ENCODE measurements around the gene EDARADD. TPM values are rescaled to one million over a fixed set of nuclear protein-coding genes. Genes with fewer than 3 reads are reported as not detected.
A peak's percentile ranks its signal among the peaks of the same experiment; 100 is the strongest.

The EDARADD gene
- 1 to 10 TPM in 5 of 10 donors, under 1 TPM in 5; 0.57 to 2.5 (median 1.3) TPM for total RNA-seq
- polyA plus RNA-seq = under 1 TPM; 0.14 to 0.44 TPM
- long read RNA-seq, donor 1, partial matches to known transcripts = 0 of 1 reads
- long read RNA-seq, donor 1, other reads (novel, unspliced or antisense) = 1 of 1 reads
- long read RNA-seq, donor 2, partial matches to known transcripts = 0 of 3 reads
- long read RNA-seq, donor 2, other reads (novel, unspliced or antisense) = 0 of 3 reads
- long read RNA-seq, donor 3, partial matches to known transcripts = 0 of 2 reads
- long read RNA-seq, donor 3, other reads (novel, unspliced or antisense) = 0 of 2 reads

DNA sequence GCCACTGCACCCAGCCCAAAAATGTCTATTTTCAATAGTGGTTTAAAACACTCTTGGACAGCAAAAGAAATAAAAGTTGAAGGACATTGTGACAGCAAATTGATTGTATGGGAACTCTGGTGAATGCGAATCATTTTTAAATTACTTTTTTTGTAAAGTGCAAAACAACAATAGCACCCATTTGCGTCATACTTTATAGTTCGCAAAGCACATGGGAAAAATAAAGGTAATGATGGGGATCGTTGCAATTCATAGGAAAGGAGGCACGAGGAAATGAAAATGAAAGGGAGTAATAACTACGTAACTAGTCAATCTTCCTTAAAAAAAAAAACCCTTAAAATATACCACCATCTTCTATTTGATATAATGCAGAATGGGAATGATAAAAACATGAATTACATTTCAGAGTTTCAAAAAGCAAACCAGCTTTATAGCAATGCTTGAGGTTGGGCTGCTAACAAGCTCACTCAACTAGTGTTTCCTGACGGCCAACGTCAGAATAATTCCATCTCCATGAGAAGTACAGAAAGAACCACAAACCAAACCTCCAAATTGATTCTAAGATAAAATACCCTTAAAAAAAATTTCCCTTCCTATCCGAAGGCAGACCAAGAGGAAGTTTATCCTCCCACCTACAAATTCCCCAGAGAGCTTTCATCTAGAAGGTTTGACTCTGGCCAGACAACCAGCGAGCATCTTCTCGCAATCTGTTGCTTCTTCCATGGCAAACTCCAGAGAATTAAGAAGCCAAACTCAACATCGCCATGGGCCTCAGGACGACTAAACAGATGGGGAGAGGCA is at the start of gene EDARADD:
TSS of gene EDARADD (plus strand) at position 606 of the 801 bp plus-strand sequence. CDS start at position 765, 159 bp downstream.
- Histone ChIP-seq H3K27me3 (peaks cover 0 to 45% (median 28%) of the 10 kb centered on the region in 7 donors), H3K4me3 (peak within 1 kb of the TSS; percentile 49 to 78 (median 66)), H3K36me3 (no peaks in the 10 kb centered on the region), H3K9me3 (no peaks in the 10 kb centered on the region), H3K4me1 (peaks cover 0 to 28% (median 5%) of the 10 kb centered on the region in 9 donors), H3K27ac (peak within 1 kb of the TSS in 5 of 10 donors; percentile 24 to 77 (median 47))
- WGBS, 2 donors = 73 to 78% methylated on average over 13 of the region's 13 CpGs
- TF ChIP-seq, protein P1, sequence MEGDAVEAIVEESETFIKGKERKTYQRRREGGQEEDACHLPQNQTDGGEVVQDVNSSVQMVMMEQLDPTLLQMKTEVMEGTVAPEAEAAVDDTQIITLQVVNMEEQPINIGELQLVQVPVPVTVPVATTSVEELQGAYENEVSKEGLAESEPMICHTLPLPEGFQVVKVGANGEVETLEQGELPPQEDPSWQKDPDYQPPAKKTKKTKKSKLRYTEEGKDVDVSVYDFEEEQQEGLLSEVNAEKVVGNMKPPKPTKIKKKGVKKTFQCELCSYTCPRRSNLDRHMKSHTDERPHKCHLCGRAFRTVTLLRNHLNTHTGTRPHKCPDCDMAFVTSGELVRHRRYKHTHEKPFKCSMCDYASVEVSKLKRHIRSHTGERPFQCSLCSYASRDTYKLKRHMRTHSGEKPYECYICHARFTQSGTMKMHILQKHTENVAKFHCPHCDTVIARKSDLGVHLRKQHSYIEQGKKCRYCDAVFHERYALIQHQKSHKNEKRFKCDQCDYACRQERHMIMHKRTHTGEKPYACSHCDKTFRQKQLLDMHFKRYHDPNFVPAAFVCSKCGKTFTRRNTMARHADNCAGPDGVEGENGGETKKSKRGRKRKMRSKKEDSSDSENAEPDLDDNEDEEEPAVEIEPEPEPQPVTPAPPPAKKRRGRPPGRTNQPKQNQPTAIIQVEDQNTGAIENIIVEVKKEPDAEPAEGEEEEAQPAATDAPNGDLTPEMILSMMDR (IDR thresholded peaks at IDR 0.05) = no peak
- no peak for ATAC-seq
- intact Hi-C loops (cut with DNase I) = no loop called here
- no peak for DNase-seq

GRCh38 chr1:236345728-236346127 is 48.4 kb upstream of the EDARADD start:
- peaks cover 0 to 13% (median 3%) of the 10 kb centered on the region in 9 donors for H3K4me1 ChIP-seq
- intact Hi-C loops (cut with DNase I) = no loop called here
- no peak for ATAC-seq
- 20 to 52% methylated on average over 1 of the region's 1 CpG for WGBS, 2 donors
- H3K27ac ChIP-seq = no peak overlapping the region
- no peak overlapping the region for H3K4me3 ChIP-seq
- TF ChIP-seq, protein P1 (IDR thresholded peaks at IDR 0.05) = peak in 2 of 9 donors; percentile 11 to 23
- DNase-seq = no peak
- H3K9me3 ChIP-seq = no peaks in the 10 kb centered on the region
- no peaks in the 10 kb centered on the region for H3K27me3 ChIP-seq
- no peaks in the 10 kb centered on the region for H3K36me3 ChIP-seq

DNA sequence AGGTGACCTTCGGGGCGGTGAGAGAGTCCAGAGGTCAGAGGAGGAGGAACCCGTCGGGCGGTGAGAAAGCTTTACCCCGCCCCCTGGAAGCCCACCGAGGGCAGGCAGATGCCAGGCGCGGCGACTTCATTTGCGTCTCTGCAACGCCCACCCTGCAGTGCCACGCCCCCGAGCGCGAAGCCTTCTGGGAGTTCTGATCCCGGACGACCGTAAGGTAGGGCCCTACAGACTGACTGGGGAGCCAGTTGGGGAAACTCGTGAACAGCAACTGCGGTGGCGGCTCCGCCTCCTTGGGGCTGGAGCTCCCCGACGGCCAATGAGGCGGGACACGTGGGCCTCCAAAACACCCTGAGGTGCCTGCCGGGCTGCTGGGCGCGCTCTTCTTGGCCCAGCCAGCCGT is 46.0 kb upstream of the EDARADD start:
- H3K4me3 ChIP-seq = no peak overlapping the region
- WGBS, 2 donors = 71 to 93% methylated on average over 31 of the region's 31 CpGs
- TF ChIP-seq, protein P1 (IDR thresholded peaks at IDR 0.05) = no peak
- peaks cover 0 to 3% (median 0%) of the 10 kb centered on the region in 9 donors for H3K4me1 ChIP-seq
- DNase-seq (no peak), ATAC-seq (no peak)
- no peaks in the 10 kb centered on the region for H3K36me3 ChIP-seq
- no peak overlapping the region for H3K27ac ChIP-seq
- H3K9me3 ChIP-seq = no peaks in the 10 kb centered on the region
- intact Hi-C loops (cut with DNase I) = no loop called here
- H3K27me3 ChIP-seq = no peaks in the 10 kb centered on the region

DNA sequence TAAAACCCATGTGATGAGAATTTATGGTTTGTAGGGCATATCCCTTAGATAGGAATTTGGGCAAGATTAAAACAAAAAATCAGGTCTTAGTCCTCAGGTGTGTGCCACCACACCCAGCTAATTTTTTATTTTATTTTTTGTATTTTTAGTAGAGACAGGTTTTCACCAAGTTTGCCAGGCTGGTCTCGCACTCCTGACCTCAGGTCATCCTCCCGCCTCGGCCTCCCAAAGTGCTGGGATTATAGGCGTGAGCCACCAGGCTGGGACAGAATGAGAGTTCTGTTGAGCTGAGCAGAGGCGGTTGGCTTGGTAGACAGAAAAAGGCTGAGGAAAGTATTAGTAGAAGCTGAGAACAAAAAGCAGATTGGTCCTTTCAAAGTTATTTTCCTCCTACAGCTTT is 43.8 kb upstream of the EDARADD start:
- Histone ChIP-seq H3K27me3 (no peaks in the 10 kb centered on the region), H3K36me3 (no peaks in the 10 kb centered on the region), H3K9me3 (no peaks in the 10 kb centered on the region), H3K4me3 (no peak overlapping the region), H3K27ac (no peak overlapping the region), H3K4me1 (peaks cover 0 to 12% (median 6%) of the 10 kb centered on the region in 9 donors)
- 85 to 86% methylated on average over 5 of the region's 5 CpGs for WGBS, 2 donors
- ATAC-seq = no peak
- intact Hi-C loops (cut with DNase I) = no loop called here
- TF ChIP-seq, protein P1 (IDR thresholded peaks at IDR 0.05) = no peak
- DNase-seq = no peak

Data from heart right ventricle (tissue), 16 donors.